Karpas-422 (cell line): ENCODE measurements around the gene HAGHL. TPM values are rescaled to one million over a fixed set of nuclear protein-coding genes. Genes with fewer than 3 reads are reported as not detected.
A peak's percentile ranks its signal among the peaks of the same experiment; 100 is the strongest.

Experiments used
- DNase-seq: peaks from one replicate; pipeline ENCODE4 v3.0.0-alpha.2; 2015
- H2AFZ ChIP-seq: fragments of 200-600 bp; sonication (generic); 2 replicates; pipeline ENCODE4 v1.6.1; 2014; ENCODE audit warnings: antibody characterized with exemption, low read length, mixed read lengths
- H3K27ac ChIP-seq: fragments of 200-600 bp; sonication (generic); 2 replicates; pipeline ENCODE4 v1.5.1; 2014; ENCODE audit warnings: mild to moderate bottlenecking, low read length, moderate library complexity
- H3K27me3 ChIP-seq: fragments of 200-600 bp; sonication (generic); 2 replicates; pipeline ENCODE4 v1.6.1; 2014; ENCODE audit warnings: low read length, mixed read lengths
- H3K36me3 ChIP-seq: fragments of 200-600 bp; sonication (generic); 2 replicates; pipeline ENCODE4 v1.6.1; 2014; ENCODE audit warnings: low read length, mixed read lengths; ENCODE audit not compliant: insufficient read depth
- H3K4me1 ChIP-seq: fragments of 200-600 bp; sonication (generic); 2 replicates; pipeline ENCODE4 v1.6.1; 2014; ENCODE audit warnings: mild to moderate bottlenecking, low read length, mixed read lengths
- H3K4me2 ChIP-seq: fragments of 200-600 bp; sonication (generic); 2 replicates; pipeline ENCODE4 v1.6.1; 2014; ENCODE audit warnings: low read length, low read depth, mild to moderate bottlenecking; ENCODE audit not compliant: poor library complexity, severe bottlenecking
- H3K4me3 ChIP-seq: fragments of 200-600 bp; sonication (generic); 2 replicates; pipeline ENCODE4 v1.5.1; 2014; ENCODE audit warnings: mild to moderate bottlenecking, antibody characterized with exemption, low read length, mixed read lengths
- H3K79me2 ChIP-seq: fragments of 200-600 bp; sonication (generic); 2 replicates; pipeline ENCODE4 v1.6.1; 2014; ENCODE audit warnings: mild to moderate bottlenecking, low read length, mixed read lengths
- H3K9ac ChIP-seq: fragments of 200-600 bp; sonication (generic); 2 replicates; pipeline ENCODE4 v1.6.0; 2014; ENCODE audit warnings: low read length
- H3K9me2 ChIP-seq: fragments of 200-600 bp; sonication (generic), shearing (Covaris generic); replicated peaks from 2 replicates; pipeline ENCODE4 v1.6.0; 2014; ENCODE audit warnings: mild to moderate bottlenecking, low read length, moderate library complexity; ENCODE audit not compliant: insufficient read depth
- H3K9me3 ChIP-seq: fragments of 300-700, 200-600 bp; sonication (generic); 2 replicates; pipeline ENCODE4 v1.6.1; 2014; ENCODE audit warnings: low read length, mixed read lengths
- H4K20me1 ChIP-seq: fragments of 200-600 bp; sonication (generic); 2 replicates; pipeline ENCODE4 v1.6.1; 2014; ENCODE audit warnings: mild to moderate bottlenecking, antibody characterized with exemption, low read length, low read depth; ENCODE audit not compliant: insufficient read depth
- total RNA-seq: library from RNA; depleted of rRNA; stranded (reverse); fragments of >200 nt; shearing (Covaris generic); gene quantifications from 2 replicates; pipeline ENCODE4 v1.2.3, GENCODE V29; 2014; ENCODE audit warnings: low replicate concordance

HAGHL gene
- total RNA-seq, 1 experiment from 2014 or later: 57.4 TPM

DNA sequence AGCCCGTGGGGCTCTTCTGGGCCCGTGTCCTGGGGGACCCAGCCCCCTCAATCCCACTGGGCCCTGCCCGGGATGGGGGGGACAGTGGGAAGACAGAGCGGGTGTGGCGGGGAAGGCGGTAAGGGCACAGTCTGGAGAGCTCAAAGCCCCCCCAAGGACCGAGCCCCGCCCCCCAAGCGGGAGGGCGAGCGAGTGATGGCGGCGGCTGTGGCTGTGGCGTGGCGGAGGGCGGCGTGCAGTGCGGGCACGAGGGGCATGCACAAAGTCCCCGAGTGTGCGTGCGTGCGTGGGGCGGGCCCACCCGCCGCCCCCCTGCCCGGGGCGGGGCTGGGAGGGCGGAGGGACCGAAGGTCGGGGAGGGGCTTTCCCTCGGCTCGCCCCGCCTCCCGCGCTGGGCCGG, 33.1 kb upstream of the HAGHL start:
- Histone ChIP-seq H3K4me3 (no peak overlapping the region; the same call in 1 of the 2 replicates), H3K9me2 (no peaks in the 10 kb centered on the region; the same call in 1 of the 2 replicates), H3K4me2 (peak overlapping the region; percentile 74), H3K4me1 (peaks cover 32% of the 10 kb centered on the region), H3K27ac (no peak overlapping the region), H3K79me2 (peaks cover 6% of the 10 kb centered on the region; the same call in 1 of the 2 replicates), H3K27me3 (no peaks in the 10 kb centered on the region), H2AFZ (0 out of 2 replicates have a peak overlapping the region, but pooled peaks have one; percentile 5), H3K9me3 (no peaks in the 10 kb centered on the region), H4K20me1 (no peaks in the 10 kb centered on the region), H3K36me3 (no peaks in the 10 kb centered on the region), H3K9ac (peak overlapping the region; percentile 74; the same call in 1 of the 2 replicates)
- DNase-seq: peak; percentile 75

DNA sequence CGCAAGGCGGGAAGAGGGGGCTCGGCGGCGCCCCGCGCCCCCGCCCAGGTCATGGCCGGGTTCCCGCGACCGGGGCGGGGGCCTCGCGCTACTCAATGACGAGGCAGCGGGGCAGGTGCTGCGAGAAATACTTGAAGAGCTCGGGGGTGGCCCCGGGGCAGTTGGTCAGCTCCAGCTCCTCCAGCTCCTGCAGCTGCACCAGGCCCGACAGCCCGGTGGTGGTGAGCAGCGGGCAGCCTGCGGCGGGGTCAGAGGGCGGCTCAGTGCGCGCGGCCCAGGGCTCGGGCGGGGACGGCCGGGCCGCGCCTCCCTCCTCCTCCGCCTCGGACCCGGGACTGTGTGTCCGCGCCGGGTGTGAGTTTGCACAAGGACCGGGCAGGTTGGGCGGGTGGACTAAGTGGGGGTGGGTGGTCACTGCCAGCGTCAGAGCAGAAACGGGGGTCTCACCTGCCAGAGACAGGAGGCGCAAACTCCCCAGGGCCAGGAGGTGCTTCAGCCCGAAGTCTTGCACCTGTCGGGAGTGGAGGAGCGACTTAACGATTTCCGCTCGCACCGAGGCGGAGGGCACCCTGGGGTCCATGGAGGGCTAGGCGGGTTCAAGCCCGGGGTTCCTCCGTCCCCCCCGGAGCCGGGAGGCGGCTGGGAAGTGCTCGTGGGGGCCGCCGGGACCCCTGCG, 32.6 kb upstream of the HAGHL start:
- Histone ChIP-seq H3K36me3 (no peaks in the 10 kb centered on the region), H3K4me2 (peak overlapping the region; percentile 74)

DNA sequence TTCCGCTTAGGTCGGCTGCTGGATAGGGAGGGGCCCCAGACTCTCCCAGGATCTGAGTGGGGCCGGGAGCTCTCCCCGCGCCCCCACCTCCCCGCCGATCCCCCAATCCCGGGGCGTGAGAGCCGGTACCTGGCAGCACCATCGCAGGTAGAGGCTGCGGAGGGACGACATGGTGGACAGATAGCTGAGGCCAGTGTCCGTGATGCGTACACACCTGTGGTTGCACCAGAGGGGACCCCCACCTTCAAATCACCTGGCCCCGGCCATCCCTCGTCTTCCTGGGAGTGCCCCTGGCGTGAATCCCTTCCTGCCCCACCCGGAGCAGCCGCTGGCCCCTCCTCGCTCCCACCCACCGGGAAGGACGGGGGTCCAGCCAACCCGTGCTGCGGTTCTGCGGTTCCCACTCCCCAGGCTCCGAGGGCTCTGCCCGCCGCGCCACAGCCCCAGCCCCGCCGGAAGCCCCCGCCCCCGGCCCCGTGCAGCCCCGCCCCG, 32.0 kb upstream of the HAGHL start:
- no peak for DNase-seq
- no peaks in the 10 kb centered on the region for H4K20me1 ChIP-seq
- peak overlapping the region; percentile 74 for H3K4me2 ChIP-seq
- no peaks in the 10 kb centered on the region for H3K36me3 ChIP-seq
- H2AFZ ChIP-seq: no peak overlapping the region
- no peaks in the 10 kb centered on the region; the same call in 1 of the 2 replicates for H3K9me2 ChIP-seq
- peaks cover 23% of the 10 kb centered on the region for H3K4me1 ChIP-seq
- peak overlapping the region; percentile 67 for H3K4me3 ChIP-seq
- H3K9me3 ChIP-seq: no peaks in the 10 kb centered on the region
- H3K79me2 ChIP-seq: no peaks in the 10 kb centered on the region; the same call in 1 of the 2 replicates
- H3K27me3 ChIP-seq: no peaks in the 10 kb centered on the region
- no peak overlapping the region for H3K27ac ChIP-seq
- H3K9ac ChIP-seq: peak overlapping the region; percentile 74

More for the DNA sequence above, 32.6 kb upstream of the HAGHL start:
- no peaks in the 10 kb centered on the region for H4K20me1 ChIP-seq
- no peaks in the 10 kb centered on the region for H3K9me3 ChIP-seq
- H3K9ac ChIP-seq: peak overlapping the region; percentile 74
- no peak for DNase-seq
- no peaks in the 10 kb centered on the region; the same call in 1 of the 2 replicates for H3K9me2 ChIP-seq
- no peaks in the 10 kb centered on the region for H3K27me3 ChIP-seq
- no peak overlapping the region for H3K27ac ChIP-seq
- peaks cover 26% of the 10 kb centered on the region for H3K4me1 ChIP-seq
- peak overlapping the region; percentile 67; the same call in 1 of the 2 replicates for H3K4me3 ChIP-seq
- peaks cover 6% of the 10 kb centered on the region; the same call in 1 of the 2 replicates for H3K79me2 ChIP-seq
- H2AFZ ChIP-seq: no peak overlapping the region

DNA sequence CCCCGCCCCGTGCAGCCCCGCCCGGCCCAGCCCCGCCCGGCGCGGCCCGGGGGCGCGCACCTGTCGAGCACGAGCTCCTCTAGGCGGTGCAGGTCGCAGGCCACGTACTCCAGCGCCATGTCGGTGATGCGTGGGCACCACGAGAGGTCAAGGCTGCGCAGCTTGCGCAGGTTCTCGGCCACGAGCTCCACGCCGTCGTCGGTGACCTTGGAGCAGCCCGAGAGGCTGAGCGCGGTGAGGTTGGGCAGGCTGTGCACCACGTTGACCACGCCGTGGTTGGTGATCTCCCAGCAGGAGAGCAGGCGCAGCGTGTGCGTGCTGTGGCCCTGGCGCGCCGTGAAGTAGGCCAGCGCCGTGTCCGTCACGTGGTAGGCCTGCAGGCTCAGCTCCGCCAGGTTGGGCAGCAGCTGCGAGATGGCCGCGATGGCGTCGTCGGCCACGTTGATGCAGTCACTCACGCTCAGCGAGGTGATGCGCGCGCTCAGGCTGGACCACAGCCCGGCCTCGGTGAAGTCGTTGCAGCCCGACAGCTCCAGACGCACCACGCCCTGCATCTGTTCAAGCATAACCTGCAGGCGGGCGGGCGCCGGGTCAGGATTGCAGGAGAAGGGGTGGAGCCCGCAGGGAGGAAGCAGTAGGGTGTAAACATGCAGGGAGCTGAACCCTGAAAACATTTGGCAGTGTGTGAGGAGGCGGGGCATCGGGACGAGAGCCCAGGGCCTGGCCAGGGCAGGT, 31.4 kb upstream of the HAGHL start:
- peak overlapping the region; percentile 79 for H3K9ac ChIP-seq
- H3K9me2 ChIP-seq: no peaks in the 10 kb centered on the region; the same call in 1 of the 2 replicates
- DNase-seq: peak; percentile 87
- peak overlapping the region; percentile 65; the same call in 1 of the 2 replicates for H3K4me3 ChIP-seq
- peaks cover 23% of the 10 kb centered on the region for H3K4me1 ChIP-seq
- H3K27me3 ChIP-seq: no peaks in the 10 kb centered on the region
- H3K4me2 ChIP-seq: peak overlapping the region; percentile 90
- H3K27ac ChIP-seq: no peak overlapping the region
- H2AFZ ChIP-seq: peak overlapping the region; percentile 89; the same call in 1 of the 2 replicates
- H3K79me2 ChIP-seq: no peaks in the 10 kb centered on the region
- H3K36me3 ChIP-seq: no peaks in the 10 kb centered on the region
- no peaks in the 10 kb centered on the region for H3K9me3 ChIP-seq
- H4K20me1 ChIP-seq: no peaks in the 10 kb centered on the region

DNA sequence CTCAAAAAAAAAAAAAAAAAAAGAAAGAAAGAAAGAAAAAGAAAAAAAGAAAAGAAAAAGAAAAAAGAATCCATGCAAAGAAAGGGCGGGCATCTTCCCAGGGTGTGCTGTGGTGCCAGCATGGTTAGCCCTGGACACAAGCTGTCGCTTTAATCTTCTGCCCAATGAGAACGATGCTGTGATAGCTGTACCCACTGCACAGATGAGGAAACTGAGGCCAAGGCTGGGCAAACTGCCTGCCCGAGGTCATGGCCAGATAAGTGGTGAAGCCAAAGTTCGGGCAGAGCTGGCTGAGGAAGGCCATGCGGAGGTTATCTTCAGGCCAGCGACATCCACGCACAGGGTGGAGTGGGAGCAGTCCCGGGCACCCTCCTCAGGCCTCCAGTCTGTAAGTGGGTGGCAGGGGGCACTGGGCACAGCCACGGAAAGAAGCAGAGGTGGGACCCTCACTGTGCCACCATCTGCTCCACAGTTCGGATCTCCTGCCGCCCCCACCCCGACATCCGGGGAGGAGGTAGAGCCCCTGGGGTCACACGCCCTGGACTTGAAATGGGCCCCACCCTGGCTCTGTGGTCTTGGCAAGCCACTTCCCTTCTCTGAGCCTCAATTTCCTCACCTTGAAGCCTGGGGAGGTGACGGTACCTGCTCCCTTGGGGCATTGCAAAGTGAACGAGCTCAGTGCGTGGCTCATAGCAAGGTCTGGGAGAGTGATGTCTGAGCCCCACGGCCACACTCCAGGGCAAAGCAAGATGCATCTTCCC, 27.8 kb upstream of the HAGHL start:
- no peak overlapping the region for H3K4me3 ChIP-seq
- no peak overlapping the region for H3K27ac ChIP-seq
- H2AFZ ChIP-seq: no peak overlapping the region
- peaks cover 18% of the 10 kb centered on the region for H3K4me1 ChIP-seq
- H3K9me3 ChIP-seq: no peaks in the 10 kb centered on the region
- H3K36me3 ChIP-seq: no peaks in the 10 kb centered on the region
- no peaks in the 10 kb centered on the region for H3K9me2 ChIP-seq
- H3K9ac ChIP-seq: no peak overlapping the region
- no peak overlapping the region for H3K4me2 ChIP-seq
- no peak for DNase-seq
- 0 out of 2 replicates have a peak, but pooled peaks cover under 1% of the 10 kb centered on the region for H4K20me1 ChIP-seq
- no peaks in the 10 kb centered on the region for H3K27me3 ChIP-seq
- H3K79me2 ChIP-seq: no peaks in the 10 kb centered on the region

DNA sequence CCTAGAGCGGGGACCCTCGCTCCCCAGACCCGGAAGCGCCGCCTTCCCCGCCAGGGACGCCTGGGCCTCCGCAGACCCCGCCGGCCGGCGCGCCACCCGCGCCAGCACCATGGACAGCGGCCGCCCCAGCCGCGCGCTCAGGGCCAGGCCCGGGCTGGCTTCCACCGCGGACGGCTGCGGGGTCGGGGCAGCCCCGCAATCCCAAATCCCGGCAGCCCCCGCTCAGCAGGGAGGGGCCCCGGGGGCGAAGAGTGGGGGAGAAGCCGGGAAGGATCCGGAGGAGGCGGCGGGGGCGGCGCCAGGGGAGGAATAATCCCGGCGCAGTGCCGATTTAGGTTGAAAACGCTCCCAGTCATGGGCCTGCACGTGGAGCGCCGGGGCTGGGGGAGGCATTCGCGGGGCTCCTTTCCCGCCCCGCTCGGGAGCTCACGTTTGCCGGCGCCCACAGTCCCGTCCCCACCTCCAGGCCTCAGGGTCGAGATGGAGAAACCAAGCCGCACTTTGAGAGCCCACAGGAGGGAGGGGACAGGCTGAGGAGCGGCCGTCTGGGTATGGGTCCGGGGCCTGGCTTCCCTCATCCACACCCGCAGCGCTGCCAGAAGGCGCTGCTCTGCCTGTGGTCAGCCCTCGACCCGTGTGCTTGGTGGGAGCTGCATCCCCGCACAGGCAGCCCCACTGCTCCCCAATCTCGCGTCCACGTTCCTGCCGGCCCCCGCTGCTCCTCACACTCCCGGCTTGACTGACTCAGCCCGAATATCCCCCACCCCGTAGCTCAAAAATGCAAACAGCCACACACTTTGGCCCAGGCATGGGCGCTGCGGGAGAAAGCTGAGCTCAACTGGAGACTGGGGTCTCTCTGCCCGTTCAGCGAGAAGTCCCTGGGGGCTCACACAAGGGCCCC, 26.0 kb upstream of the HAGHL start:
- no peak overlapping the region for H2AFZ ChIP-seq
- no peaks in the 10 kb centered on the region for H3K9me3 ChIP-seq
- no peaks in the 10 kb centered on the region for H3K36me3 ChIP-seq
- H3K79me2 ChIP-seq: no peaks in the 10 kb centered on the region
- H3K9ac ChIP-seq: no peak overlapping the region
- no peaks in the 10 kb centered on the region for H3K9me2 ChIP-seq
- peaks cover under 1% of the 10 kb centered on the region for H3K4me1 ChIP-seq
- no peak overlapping the region for H3K4me2 ChIP-seq
- no peak overlapping the region for H3K27ac ChIP-seq
- H4K20me1 ChIP-seq: 0 out of 2 replicates have a peak, but pooled peaks cover 3% of the 10 kb centered on the region
- DNase-seq: peak; percentile 60
- H3K27me3 ChIP-seq: no peaks in the 10 kb centered on the region
- H3K4me3 ChIP-seq: no peak overlapping the region

DNA sequence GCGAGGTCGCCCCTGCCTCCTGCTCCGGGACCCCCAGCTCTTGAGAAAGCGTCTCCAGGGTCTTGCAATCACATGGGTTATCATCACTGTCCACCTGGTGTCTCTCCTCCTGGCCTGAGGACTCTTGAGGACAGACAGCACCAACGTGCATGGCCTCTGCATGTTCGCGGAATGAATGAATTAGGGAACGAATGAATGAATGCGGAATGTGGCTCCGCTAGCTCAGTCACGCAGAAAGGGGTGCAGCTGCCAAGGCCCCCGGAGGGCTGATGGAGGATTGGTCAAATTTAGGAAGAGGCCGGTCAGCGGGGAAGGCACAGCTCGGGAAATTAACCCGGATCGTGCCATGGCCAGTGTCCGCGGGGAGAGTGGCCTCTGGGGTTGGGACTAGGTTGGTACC, 24.6 kb upstream of the HAGHL start:
- Histone ChIP-seq H3K9me3 (no peaks in the 10 kb centered on the region), H3K27ac (no peak overlapping the region), H3K27me3 (no peaks in the 10 kb centered on the region), H3K9ac (no peak overlapping the region), H3K79me2 (no peaks in the 10 kb centered on the region), H2AFZ (no peak overlapping the region), H3K4me1 (no peaks in the 10 kb centered on the region), H4K20me1 (0 out of 2 replicates have a peak, but pooled peaks cover 3% of the 10 kb centered on the region), H3K4me3 (no peak overlapping the region), H3K4me2 (no peak overlapping the region), H3K36me3 (no peaks in the 10 kb centered on the region), H3K9me2 (no peaks in the 10 kb centered on the region)
- DNase-seq: no peak
